ENCODE results near the gene VMP1. TPM values are rescaled to one million over a fixed set of nuclear protein-coding genes. Genes with fewer than 3 reads are reported as not detected.

VMP1 gene
- total and polyA plus RNA-seq, 2 of the 4 experiments (the other 2 are of a cell fraction), result 89.8 to 197 TPM

- Histone ChIP-seq H3K9ac (ENCODE audit: low read depth, low read length) (no peak overlapping the region), H3K23ac (ENCODE audit: low read depth, low read length) (no peak overlapping the region), H2BK15ac (ENCODE audit: low read depth, low read length) (no peak overlapping the region), H3K56ac (ENCODE audit: extremely low read depth, insufficient read depth, low read length) (no peak overlapping the region), H4K8ac (ENCODE audit: low read depth in 2 of 2, low read length in 2 of 2) (no peak overlapping the region), H3K4ac (ENCODE audit: low read depth, low read length) (no peak overlapping the region), H2AFZ (replicated peaks; ENCODE audit: low read length, poor library complexity) (no peak overlapping the region), H4K5ac (ENCODE audit: low read depth, low read length) (no peak overlapping the region), H3K9me1 (ENCODE audit: insufficient read depth, low read length) (peaks cover 7% of the 10 kb centered on the region; the same call in 1 of the 2 replicates), H2BK5ac (ENCODE audit: low read depth, low read length, poor library complexity, severe bottlenecking) (peak overlapping the region; percentile 69), H2BK20ac (ENCODE audit: low read depth, low read length) (no peak overlapping the region), H3K4me2 (ENCODE audit: low read depth, low read length) (no peak overlapping the region; the same call in 1 of the 2 replicates), H4K20me1 (ENCODE audit: insufficient read depth, low read length) (no peaks in the 10 kb centered on the region), H3K14ac (replicated peaks; ENCODE audit: low read depth, low read length) (0 out of 2 replicates have a peak overlapping the region, but pooled peaks have one; percentile 8), H3K9me3 (ENCODE audit: control insufficient read depth, insufficient read depth, low read length) (no peaks in the 10 kb centered on the region), H3K4me3 (ENCODE audit: insufficient read depth, low read depth, low read length) (no peak overlapping the region), H3K27me3 (ENCODE audit: control insufficient read depth, insufficient read depth, low read length) (no peaks in the 10 kb centered on the region), H2BK120ac (ENCODE audit: low read depth, low read length) (no peak overlapping the region), H2AK9ac (replicated peaks; ENCODE audit: low read depth, low read length, poor library complexity) (no peak overlapping the region), H3K36me3 (ENCODE audit: control insufficient read depth, insufficient read depth, low read length) (peaks cover 3% of the 10 kb centered on the region; the same call in 1 of the 2 replicates), H3K18ac (ENCODE audit: low read depth, low read length) (peak overlapping the region; percentile 57; the same call in 1 of the 2 replicates), H3K4me1 (ENCODE audit: control insufficient read depth, insufficient read depth, low read length) (peaks cover 9% of the 10 kb centered on the region), H3K27ac (ENCODE audit: insufficient read depth, low read length) (no peak overlapping the region), H4K91ac (ENCODE audit: insufficient read depth, low read depth, low read length) (no peak overlapping the region), H2AK5ac (ENCODE audit: low read depth, low read length) (no peak overlapping the region), H3K79me1 (ENCODE audit: low read depth in 1 of 2, low read length in 2 of 2) (peaks cover 7 to 9% of the 10 kb centered on the region in 2 experiments; a peak in 3 of 4 replicates)
- TF ChIP-seq MAZ (IDR thresholded peaks at IDR 0.05; ENCODE audit: borderline replicate concordance, low read depth, low read length) (no peak), SMC3 (IDR thresholded peaks at IDR 0.05; ENCODE audit: low read depth, low read length) (no peak), BHLHE40 (IDR thresholded peaks at IDR 0.05; ENCODE audit: low read depth, low read length) (no peak), POLR2A (IDR thresholded peaks at IDR 0.05; ENCODE audit: low read depth, low read length) (no peak), NFE2L2 (IDR thresholded peaks at IDR 0.05; ENCODE audit: low read depth, low read length) (no peak), RCOR1 (IDR thresholded peaks at IDR 0.05; ENCODE audit: insufficient replicate concordance, low read length) (no peak), FOS (IDR thresholded peaks at IDR 0.05; ENCODE audit: low read depth, low read length) (no peak), MAFK (IDR thresholded peaks at IDR 0.05; ENCODE audit: low read depth, low read length) (no peak), MXI1 (IDR thresholded peaks at IDR 0.05; ENCODE audit: borderline replicate concordance, low read depth, low read length) (no peak), CEBPB (IDR thresholded peaks at IDR 0.05; ENCODE audit: low read depth, low read length) (no peak), CHD1 (IDR thresholded peaks at IDR 0.05; ENCODE audit: low read depth, low read length) (no peak), USF2 (IDR thresholded peaks at IDR 0.05; ENCODE audit: low read depth, low read length) (no peak), RFX5 (IDR thresholded peaks at IDR 0.05; ENCODE audit: low read depth, low read length) (no peak), RAD21 (IDR thresholded peaks at IDR 0.05; ENCODE audit: low read length) (no peak)
- TF ChIP-seq, protein P1, sequence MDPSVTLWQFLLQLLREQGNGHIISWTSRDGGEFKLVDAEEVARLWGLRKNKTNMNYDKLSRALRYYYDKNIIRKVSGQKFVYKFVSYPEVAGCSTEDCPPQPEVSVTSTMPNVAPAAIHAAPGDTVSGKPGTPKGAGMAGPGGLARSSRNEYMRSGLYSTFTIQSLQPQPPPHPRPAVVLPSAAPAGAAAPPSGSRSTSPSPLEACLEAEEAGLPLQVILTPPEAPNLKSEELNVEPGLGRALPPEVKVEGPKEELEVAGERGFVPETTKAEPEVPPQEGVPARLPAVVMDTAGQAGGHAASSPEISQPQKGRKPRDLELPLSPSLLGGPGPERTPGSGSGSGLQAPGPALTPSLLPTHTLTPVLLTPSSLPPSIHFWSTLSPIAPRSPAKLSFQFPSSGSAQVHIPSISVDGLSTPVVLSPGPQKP (IDR thresholded peaks at IDR 0.05; ENCODE audit: borderline replicate concordance, low read depth, low read length), result no peak
- TF ChIP-seq, protein P2, sequence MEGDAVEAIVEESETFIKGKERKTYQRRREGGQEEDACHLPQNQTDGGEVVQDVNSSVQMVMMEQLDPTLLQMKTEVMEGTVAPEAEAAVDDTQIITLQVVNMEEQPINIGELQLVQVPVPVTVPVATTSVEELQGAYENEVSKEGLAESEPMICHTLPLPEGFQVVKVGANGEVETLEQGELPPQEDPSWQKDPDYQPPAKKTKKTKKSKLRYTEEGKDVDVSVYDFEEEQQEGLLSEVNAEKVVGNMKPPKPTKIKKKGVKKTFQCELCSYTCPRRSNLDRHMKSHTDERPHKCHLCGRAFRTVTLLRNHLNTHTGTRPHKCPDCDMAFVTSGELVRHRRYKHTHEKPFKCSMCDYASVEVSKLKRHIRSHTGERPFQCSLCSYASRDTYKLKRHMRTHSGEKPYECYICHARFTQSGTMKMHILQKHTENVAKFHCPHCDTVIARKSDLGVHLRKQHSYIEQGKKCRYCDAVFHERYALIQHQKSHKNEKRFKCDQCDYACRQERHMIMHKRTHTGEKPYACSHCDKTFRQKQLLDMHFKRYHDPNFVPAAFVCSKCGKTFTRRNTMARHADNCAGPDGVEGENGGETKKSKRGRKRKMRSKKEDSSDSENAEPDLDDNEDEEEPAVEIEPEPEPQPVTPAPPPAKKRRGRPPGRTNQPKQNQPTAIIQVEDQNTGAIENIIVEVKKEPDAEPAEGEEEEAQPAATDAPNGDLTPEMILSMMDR (conservative IDR thresholded peaks at IDR 0.05; ENCODE audit: low read depth, low read length), result no peak
- no CpG with 5 or more reads among the region's 1 CpG for WGBS, 2 experiments (ENCODE audit: extremely low coverage in 2 of 2, insufficient read length in 1 of 2)
- intact Hi-C loops (cut with micrococcal nuclease) (loop anchor here (2.0 kb wide), 1 partner anchor 18 kb away; no protein-coding TSS in a partner anchor), in situ Hi-C loops (cut with MboI; ENCODE audit: low sequenced_read_pairs) (no loop called here), dilution Hi-C loops (cut with HindIII; ENCODE audit: low sequenced_read_pairs, unreplicated experiment) (no loop called here)
- DNase-seq, result peak; percentile 45
- ATAC-seq (ENCODE audit: low read depth), result peak; percentile 40
- ChIA-PET CTCF (no interaction called here), POLR2A (ENCODE audit: unreplicated experiment) (no interaction called here)
- BruUV-seq (replicated peaks), result no TSS peak
These were observed 103.4 kb downstream of the VMP1 start for GRCh38 chr17:59810894-59811153.

All from IMR-90 (cell line).